Mesenchymal stem cell (in vitro differentiated cells and primary cell): ENCODE results near the gene CDYL.

ENCODE experiments used
- DNase-seq: peaks from one replicate; pipeline ENCODE4 v3.0.0-alpha.2; 2013
- H2AFZ ChIP-seq: one replicate; pipeline ENCODE4 v1.6.1; 2013; ENCODE audit warnings: low read depth, mild to moderate bottlenecking, control low read depth, inconsistent platforms, low read length, moderate library complexity
- H2AK5ac ChIP-seq: 2 replicates; pipeline ENCODE4 v1.6.1; 2013; ENCODE audit warnings: low read length, moderate library complexity, mild to moderate bottlenecking, inconsistent platforms; ENCODE audit not compliant: severe bottlenecking
- H2BK120ac ChIP-seq: one replicate; pipeline ENCODE4 v1.6.1; 2013; ENCODE audit warnings: low read depth, mild to moderate bottlenecking, inconsistent platforms, low read length, moderate library complexity
- H2BK12ac ChIP-seq, 2 experiments: one replicate each; pipeline ENCODE4 v1.6.1; 2013; ENCODE audit warnings: inconsistent platforms in 2 of 2, low read length in 2 of 2, mild to moderate bottlenecking in 2 of 2, moderate library complexity in 2 of 2, control low read depth in 1 of 2
- H2BK15ac ChIP-seq: one replicate; pipeline ENCODE4 v1.6.1; 2013; ENCODE audit warnings: mild to moderate bottlenecking, low read depth, inconsistent platforms; ENCODE audit not compliant: poor library complexity, severe bottlenecking
- H2BK5ac ChIP-seq: 2 replicates; pipeline ENCODE4 v1.6.1; 2013; ENCODE audit warnings: low read depth, mild to moderate bottlenecking, low read length, control low read depth, inconsistent platforms; ENCODE audit not compliant: poor library complexity, severe bottlenecking
- H3K14ac ChIP-seq, 2 experiments: one replicate each; pipeline ENCODE4 v1.6.1; 2013; ENCODE audit warnings: inconsistent platforms in 2 of 2, low read length in 2 of 2, control low read depth in 1 of 2, mild to moderate bottlenecking in 1 of 2, moderate library complexity in 1 of 2
- H3K18ac ChIP-seq, 2 experiments: one replicate each; pipeline ENCODE4 v1.6.1; 2013; ENCODE audit warnings: inconsistent platforms in 2 of 2, low read length in 2 of 2, control low read depth in 1 of 2, low read depth in 1 of 2, mild to moderate bottlenecking in 1 of 2
- H3K23ac ChIP-seq, 2 experiments: one replicate each; pipeline ENCODE4 v1.6.1; 2013; ENCODE audit warnings: inconsistent platforms in 2 of 2, low read length in 2 of 2, mild to moderate bottlenecking in 2 of 2, moderate library complexity in 2 of 2, control low read depth in 1 of 2
- H3K27ac ChIP-seq: 2 replicates; pipeline ENCODE4 v1.5.1; 2013; ENCODE audit warnings: mild to moderate bottlenecking, moderate library complexity, low read length, control low read depth, inconsistent platforms; ENCODE audit not compliant: poor library complexity, severe bottlenecking
- H3K27me3 ChIP-seq, 2 experiments: 2 replicates each; pipeline versions ENCODE4 v1.6.1 to v1.7.0; 2013; ENCODE audit warnings: low read length in 2 of 2, mild to moderate bottlenecking in 2 of 2, moderate library complexity in 2 of 2, control low read depth in 1 of 2, inconsistent platforms in 1 of 2; ENCODE audit not compliant: control insufficient read depth in 1 of 2, insufficient read depth in 1 of 2
- H3K36me3 ChIP-seq, 2 experiments: 2 replicates each; pipeline versions ENCODE4 v1.6.1 to v1.7.0; 2013; ENCODE audit warnings: low read length in 2 of 2, control low read depth in 1 of 2, inconsistent platforms in 1 of 2, low read depth in 1 of 2, mild to moderate bottlenecking in 1 of 2; ENCODE audit not compliant: insufficient read depth in 2 of 2, control insufficient read depth in 1 of 2
- H3K4ac ChIP-seq, 2 experiments: one replicate each; pipeline ENCODE4 v1.6.1; 2013; ENCODE audit warnings: inconsistent platforms in 2 of 2, low read length in 2 of 2, mild to moderate bottlenecking in 2 of 2, moderate library complexity in 2 of 2, control low read depth in 1 of 2, low read depth in 1 of 2
- H3K4me1 ChIP-seq: 2 replicates; pipeline ENCODE4 v1.6.1; 2013; ENCODE audit warnings: low read depth, low read length, control low read depth; ENCODE audit not compliant: control insufficient read depth, insufficient read depth
- H3K4me2 ChIP-seq: 2 replicates; pipeline ENCODE4 v1.6.1; 2013; ENCODE audit warnings: low read length, mild to moderate bottlenecking, inconsistent platforms; ENCODE audit not compliant: poor library complexity, severe bottlenecking
- H3K4me3 ChIP-seq, 2 experiments: 2 replicates each; pipeline versions ENCODE4 v1.5.1 to v1.7.0; 2013; ENCODE audit warnings: low read length in 2 of 2, mild to moderate bottlenecking in 2 of 2, control low read depth in 1 of 2, low read depth in 1 of 2; ENCODE audit not compliant: insufficient read depth in 1 of 2
- H3K79me1 ChIP-seq: replicated peaks from 2 replicates; pipeline ENCODE4 v1.6.1; 2013; ENCODE audit warnings: mild to moderate bottlenecking, control low read depth, low read length, inconsistent platforms; ENCODE audit not compliant: poor library complexity, severe bottlenecking
- H3K9ac ChIP-seq: 2 replicates; pipeline ENCODE4 v1.7.0; 2013; ENCODE audit warnings: mild to moderate bottlenecking, low read length, moderate library complexity
- H3K9me3 ChIP-seq: 2 replicates; pipeline ENCODE4 v1.7.0; 2013; ENCODE audit warnings: mild to moderate bottlenecking, low read length; ENCODE audit not compliant: control insufficient read depth
- H4K8ac ChIP-seq: one replicate; pipeline ENCODE4 v1.6.1; 2013; ENCODE audit warnings: inconsistent platforms, mild to moderate bottlenecking, low read length, moderate library complexity
- H4K91ac ChIP-seq: one replicate; pipeline ENCODE4 v1.6.1; 2013; ENCODE audit warnings: mild to moderate bottlenecking, low read length, inconsistent platforms
- WGBS: methylation state at CpG from one replicate; pipeline ENCODE4 v1.1.7; 2013; ENCODE audit warnings: mixed read lengths; 5-methylcytosine and 5-hydroxymethylcytosine counted together

Gene CDYL

DNA sequence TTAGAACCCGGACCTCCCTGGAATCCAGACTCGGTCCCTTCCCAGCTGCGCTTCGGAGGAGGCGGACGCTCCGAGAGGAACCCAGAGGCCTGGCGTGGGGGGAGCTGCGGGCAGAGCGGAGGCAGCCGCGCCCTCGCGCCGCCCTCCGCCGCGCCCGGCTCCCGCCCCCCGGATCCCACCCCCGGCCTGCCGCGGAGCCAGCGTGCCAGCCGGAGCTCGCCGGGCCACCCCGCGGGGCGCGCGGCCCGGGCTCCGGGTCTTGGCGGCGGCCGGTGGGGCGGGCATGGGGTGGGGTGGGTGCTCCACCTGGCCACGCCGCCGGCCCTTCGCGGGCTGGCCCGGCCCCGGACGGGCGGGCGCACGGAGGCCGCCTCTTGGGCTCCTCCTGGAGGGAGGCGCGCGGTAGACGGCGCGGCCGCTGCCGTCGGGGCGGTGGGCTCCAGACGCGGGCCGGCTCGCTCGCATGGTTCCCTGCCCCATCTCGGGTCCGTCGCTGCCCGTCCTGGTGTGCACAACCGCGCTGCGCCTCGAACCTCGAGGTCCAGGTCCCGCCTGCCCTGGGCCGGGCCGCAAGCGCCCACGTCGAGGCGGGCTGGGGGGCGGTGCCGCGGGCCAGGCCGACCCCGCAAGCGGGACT lies 592 bp upstream of the CDYL start:
- H2BK15ac ChIP-seq: peak overlapping the region; percentile 80
- peak overlapping the region; percentile 72 to 81 for H3K4me3 ChIP-seq
- H4K91ac ChIP-seq: peak overlapping the region; percentile 98
- H2AK5ac ChIP-seq: no peak overlapping the region
- peaks cover 3% of the 10 kb centered on the region for H3K9me3 ChIP-seq
- WGBS: 0% methylated on average over 35 of the region's 88 CpGs
- H2AFZ ChIP-seq: peak overlapping the region; percentile 98
- H3K27ac ChIP-seq: peak overlapping the region; percentile 17
- peak overlapping the region; percentile 80 for H4K8ac ChIP-seq
- peak overlapping the region in 1 of 2 experiments; percentile 95 for H3K14ac ChIP-seq
- H3K23ac ChIP-seq: peak overlapping the region in 1 of 2 experiments; percentile 69
- peak overlapping the region; percentile 81 for H2BK5ac ChIP-seq
- no peak for DNase-seq
- peak overlapping the region; percentile 94 to 99 for H3K18ac ChIP-seq
- H3K9ac ChIP-seq: peak overlapping the region; percentile 79
- peaks cover 0 to 18% of the 10 kb centered on the region in 2 experiments for H3K27me3 ChIP-seq
- H2BK120ac ChIP-seq: peak overlapping the region; percentile 83
- peaks cover 9% of the 10 kb centered on the region for H3K4me1 ChIP-seq
- H2BK12ac ChIP-seq: peak overlapping the region; percentile 82 to 97
- H3K4ac ChIP-seq: peak overlapping the region; percentile 64 to 85
- H3K79me1 ChIP-seq: peaks cover 2% of the 10 kb centered on the region
- H3K4me2 ChIP-seq: peak overlapping the region; percentile 82
- H3K36me3 ChIP-seq: no peaks in the 10 kb centered on the region

DNA sequence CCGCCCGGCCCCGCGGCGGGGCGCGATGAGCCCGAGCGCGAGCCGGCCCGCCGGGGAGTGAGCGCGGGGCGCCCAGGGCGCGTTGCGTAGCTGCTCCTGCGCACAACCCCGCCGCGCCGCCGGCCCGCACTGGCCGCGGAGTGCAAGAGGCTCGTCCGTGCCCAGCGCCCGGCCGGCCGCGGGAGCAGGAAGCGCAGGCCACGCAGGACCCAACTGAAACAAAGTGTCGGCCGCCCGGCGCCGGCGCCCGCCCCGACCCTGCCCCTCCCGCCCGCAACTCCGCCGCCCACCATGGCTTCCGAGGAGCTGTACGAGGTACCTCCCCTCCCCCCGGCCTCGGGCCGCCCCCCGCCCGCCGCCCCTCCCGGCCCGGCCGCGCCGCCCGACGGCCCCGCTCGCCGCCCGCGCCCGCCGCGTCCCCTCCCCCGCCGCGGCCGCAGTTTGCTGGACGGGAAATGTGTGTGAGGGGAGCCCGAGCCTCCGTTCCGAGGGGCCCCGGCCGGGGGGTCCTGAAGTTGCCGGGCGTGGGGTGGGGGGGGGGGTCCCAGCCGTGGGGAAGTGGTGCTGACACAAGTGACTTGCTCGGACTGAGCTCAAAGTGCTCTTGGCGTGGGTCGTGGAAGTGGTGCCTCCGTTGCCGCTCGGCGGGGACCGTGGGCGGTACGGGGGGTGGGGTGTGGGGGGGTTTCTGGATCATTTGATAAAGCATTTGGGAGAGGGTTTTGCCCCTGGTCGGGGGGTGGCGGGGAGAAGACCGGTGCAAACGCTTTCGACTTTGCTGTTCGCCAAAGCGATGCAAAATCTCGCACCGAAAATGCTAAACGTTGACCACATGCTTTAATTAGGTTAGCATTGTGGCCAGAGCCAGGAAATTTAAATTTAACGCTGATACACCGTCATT lies 539 bp downstream of the CDYL start:
- Histone ChIP-seq H3K4me3 (peak overlapping the region; percentile 78 to 96), H3K9ac (peak overlapping the region; percentile 84), H3K79me1 (peaks cover 2% of the 10 kb centered on the region), H4K8ac (peak overlapping the region; percentile 73), H4K91ac (peak overlapping the region; percentile 76), H2AK5ac (no peak overlapping the region), H2BK120ac (peak overlapping the region; percentile 92), H3K9me3 (peaks cover 3% of the 10 kb centered on the region), H2BK12ac (no peak overlapping the region), H2AFZ (peak overlapping the region; percentile 21), H3K4me1 (peaks cover 9% of the 10 kb centered on the region), H2BK5ac (no peak overlapping the region), H3K4me2 (peak overlapping the region; percentile 76), H3K4ac (peak overlapping the region; percentile 84 to 91), H3K14ac (peak overlapping the region; percentile 78 to 88), H3K27me3 (peaks cover 0 to 18% of the 10 kb centered on the region in 2 experiments), H2BK15ac (peak overlapping the region; percentile 96), H3K18ac (peak overlapping the region; percentile 83 to 90), H3K23ac (peak overlapping the region in 1 of 2 experiments; percentile 84), H3K36me3 (no peaks in the 10 kb centered on the region), H3K27ac (no peak overlapping the region)
- DNase-seq: no peak
- under 1% methylated on average over 45 of the region's 107 CpGs for WGBS

- no peak overlapping the region for H2BK15ac ChIP-seq
- H2AFZ ChIP-seq: no peak overlapping the region
- DNase-seq: peak; percentile 57
- peak overlapping the region in 1 of 2 experiments; percentile 56 for H3K18ac ChIP-seq
- H3K27me3 ChIP-seq: peaks cover 0 to 15% of the 10 kb centered on the region in 2 experiments
- H3K4me1 ChIP-seq: peaks cover 11% of the 10 kb centered on the region
- no peak overlapping the region for H3K14ac ChIP-seq
- H3K4me3 ChIP-seq: peak overlapping the region; percentile 78 to 96
- H2BK5ac ChIP-seq: no peak overlapping the region
- peaks cover 3% of the 10 kb centered on the region for H3K9me3 ChIP-seq
- H3K23ac ChIP-seq: no peak overlapping the region
- H3K79me1 ChIP-seq: peaks cover 3% of the 10 kb centered on the region
- no peak overlapping the region for H3K27ac ChIP-seq
- H4K8ac ChIP-seq: no peak overlapping the region
- H3K9ac ChIP-seq: peak overlapping the region; percentile 84
- 23% methylated on average over 9 of the region's 9 CpGs for WGBS
- no peak overlapping the region for H2BK120ac ChIP-seq
- H2BK12ac ChIP-seq: no peak overlapping the region
- peak overlapping the region; percentile 76 for H3K4me2 ChIP-seq
- H2AK5ac ChIP-seq: no peak overlapping the region
- H3K4ac ChIP-seq: peak overlapping the region in 1 of 2 experiments; percentile 43
- no peaks in the 10 kb centered on the region for H3K36me3 ChIP-seq
- H4K91ac ChIP-seq: no peak overlapping the region
Observed at GRCh38 chr6:4777394-4777935, 1.3 kb downstream of the CDYL start.

DNA sequence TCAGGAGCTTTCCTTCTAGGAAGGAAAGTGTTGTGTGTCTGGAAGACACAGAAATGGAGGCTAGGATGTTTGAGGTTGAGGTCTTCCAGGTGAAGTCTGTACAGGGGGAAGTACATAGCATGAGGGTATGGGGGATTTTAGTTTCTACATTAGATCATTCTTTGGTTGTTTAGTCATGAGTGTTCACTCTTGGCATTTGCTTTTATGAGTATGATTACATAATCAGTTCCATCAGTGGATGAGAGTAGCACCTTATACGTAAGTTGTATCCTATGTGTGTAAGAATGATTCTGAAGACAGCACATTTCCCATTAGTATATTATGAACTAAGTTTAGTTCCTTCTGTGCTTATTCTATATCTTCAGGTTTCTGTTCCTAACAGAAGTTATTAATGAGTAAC lies 1.9 kb downstream of the CDYL start:
- WGBS: no CpG with 5 or more reads among the region's 1 CpG
- Histone ChIP-seq H3K14ac (no peak overlapping the region), H3K36me3 (no peaks in the 10 kb centered on the region)

More for the DNA sequence above, 1.9 kb downstream of the CDYL start:
- Histone ChIP-seq H3K4me1 (peaks cover 11% of the 10 kb centered on the region), H3K4me2 (no peak overlapping the region), H3K27ac (no peak overlapping the region), H2BK12ac (no peak overlapping the region), H2AK5ac (no peak overlapping the region), H2AFZ (no peak overlapping the region), H3K9me3 (peaks cover 3% of the 10 kb centered on the region), H4K8ac (no peak overlapping the region), H3K4me3 (peak overlapping the region in 1 of 2 experiments; percentile 78), H4K91ac (no peak overlapping the region), H3K23ac (no peak overlapping the region), H3K18ac (no peak overlapping the region), H2BK120ac (no peak overlapping the region), H3K27me3 (peaks cover 0 to 15% of the 10 kb centered on the region in 2 experiments), H2BK15ac (no peak overlapping the region), H3K4ac (no peak overlapping the region), H3K79me1 (peaks cover 3% of the 10 kb centered on the region), H3K9ac (peak overlapping the region; percentile 84), H2BK5ac (no peak overlapping the region)
- no peak for DNase-seq
